ENCODE data around the gene RAB28.

The RAB28 gene

DNA sequence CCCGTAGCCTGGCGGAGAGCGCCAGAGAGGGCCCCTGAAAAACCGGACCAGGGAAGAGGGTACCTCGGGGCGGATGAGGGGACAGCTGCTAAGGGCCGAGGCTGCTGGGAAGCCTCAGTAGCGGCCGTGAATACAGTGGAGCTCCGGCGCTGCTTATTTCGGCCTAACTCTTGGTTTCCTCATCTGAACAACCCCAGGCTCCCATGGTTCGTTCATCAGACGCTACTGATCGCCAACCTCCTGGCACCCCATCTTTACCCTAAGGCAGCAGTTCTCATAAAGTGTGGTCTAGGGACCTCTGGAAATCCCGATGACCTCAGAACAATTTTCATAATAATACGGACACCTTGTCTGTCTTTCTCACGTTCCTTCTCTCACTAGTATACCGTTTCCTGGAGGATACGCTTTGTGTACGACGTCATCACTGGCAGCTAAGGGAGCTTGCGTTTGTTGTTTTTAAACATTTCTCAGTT, 645 bp upstream of the RAB28 start:
- no peaks in the 10 kb centered on the region for H4K20me1 ChIP-seq (ENCODE audit: low read depth, low read length)
- H3K9me3 ChIP-seq (ENCODE audit: insufficient read depth, low read length) = no peaks in the 10 kb centered on the region
- peak overlapping the region; percentile 83 for H3K9ac ChIP-seq (ENCODE audit: low read length)
- no peaks in the 10 kb centered on the region for H3F3A ChIP-seq (ENCODE audit: insufficient read depth)
- peaks cover 2% of the 10 kb centered on the region; the same call in 1 of the 2 replicates for H3K36me3 ChIP-seq (ENCODE audit: low read length)
- TF ChIP-seq CTCF (IDR thresholded peaks at IDR 0.05; ENCODE audit: insufficient read depth, low read length, poor library complexity, severe bottlenecking) (no peak), EZH2phosphoT487 (conservative IDR thresholded peaks at IDR 0.05; ENCODE audit: low read length) (no peak)
- H3K79me2 ChIP-seq (ENCODE audit: insufficient read depth, low read length) = peaks cover 12% of the 10 kb centered on the region; the same call in 1 of the 2 replicates
- peak overlapping the region; percentile 84 for H3K4me2 ChIP-seq (ENCODE audit: low read depth, low read length, poor library complexity, severe bottlenecking)
- H3K4me3 ChIP-seq (ENCODE audit: insufficient read depth, low read length, poor library complexity, severe bottlenecking) = peak overlapping the region; percentile 76
- H2AFZ ChIP-seq (ENCODE audit: low read depth, low read length, severe bottlenecking) = peak overlapping the region; percentile 99
- H3K27me3 ChIP-seq (ENCODE audit: low read length) = no peaks in the 10 kb centered on the region
- H3K9me2 ChIP-seq (replicated peaks; ENCODE audit: insufficient read depth, low read length) = no peaks in the 10 kb centered on the region
- H3K27ac ChIP-seq (ENCODE audit: low read depth, low read length) = no peak overlapping the region

GRCh38 chr4:13483768-13484121, 395 bp downstream of the RAB28 start:
- Histone ChIP-seq H3K27ac (ENCODE audit: low read depth, low read length) (no peak overlapping the region), H3K79me2 (ENCODE audit: insufficient read depth, low read length) (peaks cover 12% of the 10 kb centered on the region; the same call in 1 of the 2 replicates), H3F3A (ENCODE audit: insufficient read depth) (no peaks in the 10 kb centered on the region), H3K4me3 (ENCODE audit: insufficient read depth, low read length, poor library complexity, severe bottlenecking) (peak overlapping the region; percentile 76), H3K9me3 (ENCODE audit: insufficient read depth, low read length) (no peaks in the 10 kb centered on the region), H3K9me2 (replicated peaks; ENCODE audit: insufficient read depth, low read length) (no peaks in the 10 kb centered on the region), H3K9ac (ENCODE audit: low read length) (peak overlapping the region; percentile 83), H3K36me3 (ENCODE audit: low read length) (peaks cover 2% of the 10 kb centered on the region; the same call in 1 of the 2 replicates), H3K4me2 (ENCODE audit: low read depth, low read length, poor library complexity, severe bottlenecking) (peak overlapping the region; percentile 84), H3K27me3 (ENCODE audit: low read length) (no peaks in the 10 kb centered on the region), H4K20me1 (ENCODE audit: low read depth, low read length) (no peaks in the 10 kb centered on the region), H2AFZ (ENCODE audit: low read depth, low read length, severe bottlenecking) (peak overlapping the region; percentile 99)
- TF ChIP-seq CTCF (IDR thresholded peaks at IDR 0.05; ENCODE audit: insufficient read depth, low read length, poor library complexity, severe bottlenecking) (no peak), EZH2phosphoT487 (conservative IDR thresholded peaks at IDR 0.05; ENCODE audit: low read length) (no peak)

DNA sequence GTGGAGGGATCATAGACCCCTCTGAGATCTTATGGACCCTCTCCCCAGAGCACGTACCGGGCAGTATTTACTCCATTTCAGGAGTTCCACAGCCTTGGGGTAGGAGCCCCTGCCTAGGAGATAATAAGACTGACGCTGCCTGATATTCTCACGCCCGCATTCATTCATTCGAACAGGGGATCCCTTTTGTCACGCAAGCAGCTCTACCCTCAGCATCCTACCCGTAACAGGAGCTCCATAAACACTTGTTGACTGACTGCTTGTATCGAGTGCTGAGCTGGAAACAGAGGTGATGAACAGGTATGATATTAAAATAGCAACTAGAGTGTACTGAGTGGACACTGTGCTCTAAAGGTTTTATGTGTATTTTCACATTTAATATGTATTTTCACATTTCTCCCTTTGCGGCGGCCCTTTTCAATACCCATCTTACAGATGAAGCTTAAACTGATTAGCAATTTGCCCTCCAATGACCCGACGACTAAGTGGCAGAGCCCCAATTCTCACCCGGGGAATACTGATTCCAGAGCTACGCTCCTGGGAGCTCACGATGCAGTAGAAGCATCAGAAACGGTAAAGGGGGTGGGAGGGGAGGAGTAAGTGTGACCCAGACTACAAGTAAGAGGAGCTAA, 888 bp downstream of the RAB28 start:
- Histone ChIP-seq H3F3A (ENCODE audit: insufficient read depth) (no peaks in the 10 kb centered on the region), H3K36me3 (ENCODE audit: low read length) (peaks cover 2% of the 10 kb centered on the region; the same call in 1 of the 2 replicates), H3K27ac (ENCODE audit: low read depth, low read length) (no peak overlapping the region), H3K9me3 (ENCODE audit: insufficient read depth, low read length) (no peaks in the 10 kb centered on the region), H4K20me1 (ENCODE audit: low read depth, low read length) (no peaks in the 10 kb centered on the region), H3K9me2 (replicated peaks; ENCODE audit: insufficient read depth, low read length) (no peaks in the 10 kb centered on the region), H3K9ac (ENCODE audit: low read length) (peak overlapping the region; percentile 83), H2AFZ (ENCODE audit: low read depth, low read length, severe bottlenecking) (peak overlapping the region; percentile 99), H3K4me2 (ENCODE audit: low read depth, low read length, poor library complexity, severe bottlenecking) (peak overlapping the region; percentile 84), H3K4me3 (ENCODE audit: insufficient read depth, low read length, poor library complexity, severe bottlenecking) (peak overlapping the region; percentile 76), H3K27me3 (ENCODE audit: low read length) (no peaks in the 10 kb centered on the region), H3K79me2 (ENCODE audit: insufficient read depth, low read length) (peaks cover 12% of the 10 kb centered on the region; the same call in 1 of the 2 replicates)
- TF ChIP-seq CTCF (IDR thresholded peaks at IDR 0.05; ENCODE audit: insufficient read depth, low read length, poor library complexity, severe bottlenecking) (no peak), EZH2phosphoT487 (conservative IDR thresholded peaks at IDR 0.05; ENCODE audit: low read length) (no peak)
